T-helper 1 cell treated with Interleukin-12 subunit alpha and Interleukin-12 subunit beta and Interleukin-4 antibody, amounts not matched to agents 30 ng/mL and 1 ng/mL, for 36 hours (primary cell): ENCODE data around the gene NWD2. TPM values are rescaled to one million over a fixed set of nuclear protein-coding genes. Genes with fewer than 3 reads are reported as not detected.
"Not testable (repeated sequence)": the region's sequence is repeated elsewhere in the genome, so short reads cannot be mapped to it uniquely, and the experiment has no call there.

Experiments
- intact Hi-C: fragments of 100-400 bp; cut with micrococcal nuclease; formaldehyde crosslinking; loops from one replicate; pipeline ENCODE4 v1.15.1; 2024
- total RNA-seq: library from RNA; stranded (reverse); gene quantifications from 2 replicates; pipeline ENCODE4 v1.2.3, GENCODE V29; 2022

NWD2 gene
- total RNA-seq, 1 donor from 2014 or later: not detected

GRCh38 chr4:37490391-37491347 is 246.1 kb downstream of the NWD2 start:
- intact Hi-C loops: no loop called here

GRCh38 chr4:37495353-37495752 is 250.8 kb downstream of the NWD2 start:
- intact Hi-C loops: not testable (repeated sequence)
